ENCODE measurements around the gene PALS2.

Gene PALS2

DNA sequence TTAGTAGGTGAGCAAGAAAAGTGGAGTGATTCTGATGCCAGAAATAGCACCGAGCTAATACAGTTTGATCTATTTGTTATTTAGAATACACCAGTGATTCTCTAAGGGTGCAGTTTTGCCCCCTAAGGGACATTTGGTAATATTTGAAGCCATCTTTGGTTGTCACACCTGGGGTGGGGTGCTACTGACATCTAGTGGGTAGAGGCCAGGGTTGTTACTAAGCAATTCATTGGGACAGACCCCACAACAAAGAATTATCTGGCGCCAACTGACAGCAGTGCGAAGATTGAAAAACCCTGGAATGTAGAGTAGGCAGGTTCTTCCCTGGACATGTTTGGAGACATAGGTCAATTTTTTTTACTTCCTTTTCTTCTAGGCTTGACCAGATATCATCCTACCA lies 14.6 kb downstream of the PALS2 start:
- peak; percentile 28 to 35 for DNase-seq (ENCODE audit: low read depth in 2 of 2)

DNA sequence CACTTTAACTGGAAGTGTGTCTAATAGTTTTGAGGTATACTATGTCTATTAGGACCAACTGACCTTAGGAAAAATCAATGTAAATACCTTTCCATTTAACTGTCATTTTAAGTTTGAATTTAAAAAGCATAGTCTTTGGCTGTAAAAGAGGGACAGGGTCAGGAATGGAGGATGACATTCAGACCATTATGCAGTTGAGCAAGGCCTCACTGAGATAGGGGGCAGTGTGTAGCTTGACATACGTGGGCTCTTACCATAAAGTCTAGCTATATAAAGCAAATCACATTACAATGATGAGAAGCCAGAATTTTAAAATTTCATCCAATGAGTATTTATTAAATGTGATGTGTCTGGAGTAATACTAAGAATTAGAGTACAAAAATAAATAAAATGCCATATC lies 17.9 kb downstream of the PALS2 start:
- no peak for DNase-seq (ENCODE audit: low read depth in 2 of 2)

DNA sequence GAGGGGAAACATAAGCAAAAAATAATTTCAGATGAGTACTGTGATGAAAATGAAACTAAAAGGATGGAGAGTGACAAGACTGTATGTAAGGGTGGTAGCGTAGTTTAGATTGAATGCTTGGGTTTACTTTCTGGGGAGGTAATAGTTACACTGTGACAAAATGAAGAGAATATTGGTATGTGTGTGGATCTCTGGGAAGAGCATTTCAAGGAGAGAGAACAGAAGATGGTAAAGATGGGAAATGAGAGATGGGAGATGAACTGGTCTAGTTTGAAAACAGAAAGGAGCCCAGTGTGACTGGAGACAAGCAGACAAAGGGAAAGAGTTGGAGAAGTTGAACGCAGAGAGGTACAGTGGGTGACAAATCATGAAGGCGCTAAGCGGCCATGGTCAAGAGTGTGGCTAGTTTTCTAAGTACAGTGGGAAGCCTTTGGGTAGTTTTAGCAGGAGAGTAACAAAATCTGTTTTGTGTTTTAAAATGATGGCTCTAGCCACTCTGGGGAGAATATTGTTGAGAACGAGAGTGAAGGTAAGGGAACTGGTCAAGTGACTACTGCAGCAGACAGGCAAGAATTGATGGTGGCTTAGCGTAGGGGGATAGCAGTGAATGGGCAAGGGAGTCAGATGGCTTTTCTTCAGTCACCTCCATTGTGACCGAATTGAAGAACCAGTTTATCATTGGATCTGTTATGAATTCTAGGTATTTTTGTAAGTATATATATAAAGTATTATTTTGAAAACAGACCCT lies 22.6 kb downstream of the PALS2 start:
- DNase-seq (ENCODE audit: low read depth in 2 of 2) = no peak

DNA sequence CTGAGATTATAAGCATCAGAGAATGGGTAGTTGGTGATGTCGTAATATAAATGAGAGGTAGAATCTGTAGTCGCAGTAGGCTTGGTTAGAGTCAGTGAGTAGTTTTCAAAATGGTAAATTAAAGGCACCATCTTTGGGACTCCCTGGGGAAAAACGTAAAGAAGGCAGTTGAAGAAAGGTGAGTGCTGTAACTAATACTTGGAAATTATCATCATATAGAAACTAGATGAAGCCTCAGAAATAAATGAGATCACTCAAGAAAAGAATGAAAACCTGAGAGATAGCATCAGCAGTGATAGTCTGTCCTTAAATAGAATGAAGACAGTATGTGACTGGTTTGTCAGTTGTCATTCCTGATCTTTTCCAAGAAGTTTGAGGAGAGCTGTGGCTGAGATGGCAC lies 23.8 kb downstream of the PALS2 start:
- DNase-seq (ENCODE audit: low read depth in 2 of 2) = no peak

DNA sequence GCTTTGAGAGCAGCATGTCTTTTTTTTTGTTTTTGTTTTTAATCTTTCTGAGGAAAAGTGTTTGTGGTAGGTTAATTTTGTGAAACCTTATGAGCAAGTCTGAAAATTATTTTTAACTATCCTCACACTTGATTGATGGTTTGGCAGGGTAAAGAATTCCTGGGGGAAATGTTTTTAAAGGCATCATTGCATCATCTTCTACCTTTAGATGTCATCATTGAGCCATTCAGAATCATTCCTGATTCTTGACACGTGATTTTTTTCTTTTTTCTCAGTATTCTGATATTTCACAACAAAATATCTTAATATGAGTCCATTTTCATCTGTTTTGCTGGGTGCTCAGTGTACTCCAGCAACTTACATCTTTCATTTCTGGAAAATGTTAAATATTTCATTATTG lies 28.3 kb downstream of the PALS2 start:
- DNase-seq (ENCODE audit: low read depth in 2 of 2) = no peak

DNA sequence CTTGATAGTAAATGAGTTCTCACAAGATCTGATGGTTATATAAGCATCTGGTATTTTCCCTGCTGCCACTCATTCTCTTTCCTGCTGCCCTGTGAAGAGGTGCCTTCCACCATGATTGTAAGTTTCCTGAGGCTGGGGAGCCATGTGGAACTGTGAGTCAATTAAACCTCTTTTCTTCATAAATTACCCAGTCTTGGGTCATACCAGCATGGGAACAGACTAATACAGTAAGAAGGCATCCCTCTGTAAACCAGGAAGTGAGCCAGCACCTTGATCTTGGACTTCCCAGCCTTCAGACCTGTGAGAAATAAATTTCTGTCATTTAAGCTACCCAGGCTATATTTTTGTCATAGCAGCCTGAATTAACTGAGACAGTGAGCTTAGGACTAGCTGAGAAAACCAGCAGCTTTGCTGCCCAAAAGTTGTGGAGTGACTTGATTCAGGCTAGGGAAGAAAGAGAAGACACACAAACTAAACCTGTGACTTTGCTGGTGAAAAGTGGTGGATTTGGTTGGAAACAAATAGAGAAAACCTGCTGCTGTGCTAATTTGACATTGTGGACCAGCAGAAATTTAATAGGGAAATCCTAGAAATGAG lies 29.7 kb downstream of the PALS2 start:
- DNase-seq (ENCODE audit: low read depth in 2 of 2) = no peak

DNA sequence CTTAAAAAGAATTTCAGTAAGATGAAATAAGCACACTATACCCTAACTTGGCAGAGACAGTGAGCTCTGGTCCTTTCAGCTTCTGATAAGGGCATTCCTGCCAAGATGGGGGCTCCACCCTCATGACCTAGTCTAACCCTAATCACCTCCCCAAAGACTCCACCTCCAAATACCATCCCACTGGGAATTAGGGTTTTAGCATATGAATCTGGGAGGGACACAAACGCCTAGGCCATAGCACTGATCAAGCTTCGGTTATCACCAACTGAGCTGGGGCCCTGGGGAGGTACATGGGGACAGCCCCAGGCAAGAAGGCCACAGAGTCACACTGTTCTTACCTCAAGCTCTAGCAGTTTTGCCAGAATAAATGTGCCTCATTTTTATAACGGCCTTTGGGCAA lies 31.4 kb downstream of the PALS2 start:
- DNase-seq (ENCODE audit: low read depth in 2 of 2) = no peak

DNA sequence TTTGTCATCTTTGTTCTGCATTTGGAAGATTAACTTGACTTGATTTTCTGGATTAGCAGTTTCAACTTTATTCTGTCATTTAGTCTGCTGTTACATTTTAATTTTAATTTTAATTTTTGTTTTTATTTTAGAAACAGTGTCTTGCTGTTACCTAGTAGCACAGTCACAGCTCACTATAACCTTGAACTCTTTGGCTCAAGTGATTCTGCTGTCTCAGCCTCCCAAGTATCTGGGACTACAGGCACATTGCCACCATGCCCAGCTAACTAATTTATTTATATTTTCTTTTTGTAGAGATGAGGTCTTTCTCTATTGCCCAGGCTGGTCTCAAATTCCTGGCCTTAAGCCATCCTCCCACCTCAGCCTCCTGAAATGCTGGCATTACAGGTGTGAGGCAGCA lies 35.3 kb downstream of the PALS2 start:
- DNase-seq (ENCODE audit: low read depth in 2 of 2) = no peak

DNA sequence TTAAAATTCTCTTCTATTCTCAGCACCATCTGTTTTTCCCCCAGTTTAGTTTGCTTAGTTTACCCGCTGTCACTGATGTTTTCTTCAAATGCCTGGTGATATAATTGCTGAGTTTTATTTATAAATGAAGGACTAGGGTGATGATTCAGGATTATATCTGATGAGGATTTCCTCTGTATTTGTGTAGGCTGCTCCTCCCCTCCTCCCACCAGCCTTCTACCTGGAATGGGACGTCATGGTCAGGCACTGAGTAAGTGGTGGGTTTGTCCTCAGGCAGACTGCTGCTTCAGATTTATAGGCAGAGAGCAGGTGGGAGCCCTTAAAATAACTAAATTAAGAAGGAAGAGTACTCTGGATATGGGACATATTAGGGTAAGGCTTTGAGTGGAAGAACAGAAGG lies 35.8 kb downstream of the PALS2 start:
- DNase-seq (ENCODE audit: low read depth in 2 of 2) = no peak

DNA sequence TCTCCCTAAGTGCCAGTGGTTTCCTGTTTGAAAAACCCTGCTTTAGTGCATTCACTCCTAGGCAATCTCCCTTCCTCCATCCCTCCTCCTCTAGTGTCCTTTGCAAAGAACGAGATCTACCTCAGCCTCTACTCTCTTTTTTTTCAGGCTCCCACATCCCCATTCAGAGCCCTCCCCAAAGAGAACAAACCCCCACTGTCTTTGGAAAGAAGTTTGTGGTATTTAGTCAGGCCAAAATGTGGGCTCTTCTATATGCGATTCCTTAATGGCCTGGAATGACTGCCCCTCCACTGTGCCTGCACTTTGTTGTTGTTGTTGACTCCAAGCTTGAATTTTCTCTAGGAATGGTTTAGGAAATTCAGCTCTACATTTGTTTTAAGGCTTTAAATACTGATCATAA lies 36.3 kb downstream of the PALS2 start:
- DNase-seq (ENCODE audit: low read depth in 2 of 2) = no peak

DNA sequence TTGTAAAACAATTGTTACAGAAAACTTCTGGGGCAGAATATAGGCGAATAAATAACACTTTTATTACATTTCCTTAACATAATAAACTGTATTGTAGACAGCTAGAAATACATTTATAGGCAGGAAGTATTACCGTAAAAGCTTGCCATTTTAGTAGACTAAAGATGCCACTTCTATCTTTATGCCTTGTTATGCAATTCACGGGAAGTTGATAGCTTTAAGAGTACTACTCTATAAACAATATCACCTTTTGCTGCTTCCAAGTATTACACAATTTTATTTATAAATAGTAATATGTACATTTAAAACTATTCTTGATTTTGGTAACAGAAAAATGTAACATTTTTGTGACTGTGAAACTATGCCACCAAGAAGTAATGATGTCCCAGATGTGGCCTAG lies 37.9 kb downstream of the PALS2 start:
- DNase-seq (ENCODE audit: low read depth in 2 of 2) = no peak

DNA sequence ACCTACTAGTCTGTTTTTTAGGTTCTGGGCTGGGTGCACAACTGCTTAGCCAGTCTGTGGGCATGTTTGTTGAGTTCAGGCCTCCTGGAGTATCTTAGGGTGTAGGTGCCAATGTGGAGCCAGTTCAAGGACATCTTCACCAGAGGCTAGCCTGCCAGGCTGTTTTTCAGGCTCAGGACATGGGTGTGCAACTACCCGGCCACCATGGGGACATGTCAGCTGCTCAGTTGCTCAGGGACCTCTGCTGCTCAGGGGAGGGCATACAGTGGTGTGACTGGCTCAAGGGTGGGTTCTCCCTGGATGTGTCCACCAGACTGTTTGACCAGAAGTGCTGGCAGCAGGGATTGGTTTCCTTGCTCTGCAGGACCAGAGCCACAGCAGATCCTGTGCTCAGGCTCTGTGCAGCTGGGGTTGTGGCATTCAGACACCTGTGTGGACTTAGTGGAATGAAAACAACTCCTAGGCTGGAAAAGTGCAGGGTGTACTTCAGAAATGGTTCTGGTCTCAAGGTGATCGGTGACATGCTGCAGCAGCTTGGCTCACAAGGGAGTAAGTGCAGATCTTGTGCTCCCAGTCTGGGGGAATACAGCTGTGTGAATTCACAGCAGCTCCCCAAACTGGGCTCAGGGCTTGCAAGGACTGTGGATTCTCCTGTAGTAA lies 44.8 kb downstream of the PALS2 start:
- DNase-seq (ENCODE audit: low read depth in 2 of 2) = no peak

DNA sequence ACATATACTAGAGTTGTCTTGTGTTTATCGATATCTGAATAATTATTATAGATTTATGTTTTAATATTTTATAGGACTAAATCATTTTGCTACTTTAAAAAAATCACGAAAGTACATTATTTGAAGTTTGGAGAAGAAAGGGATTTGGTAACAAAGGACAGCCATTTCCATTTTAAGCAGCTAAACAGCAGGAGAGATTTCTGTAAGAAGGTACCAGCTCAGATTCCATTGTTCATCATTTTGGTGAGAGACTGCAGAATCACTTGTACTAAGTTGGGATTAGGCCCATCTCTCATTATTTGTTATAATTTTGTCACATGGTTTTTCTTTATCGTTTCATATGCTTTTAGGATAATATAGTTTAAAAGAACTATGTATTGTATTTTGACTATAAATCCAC lies 46.7 kb downstream of the PALS2 start:
- no peak for DNase-seq (ENCODE audit: low read depth in 2 of 2)

DNA sequence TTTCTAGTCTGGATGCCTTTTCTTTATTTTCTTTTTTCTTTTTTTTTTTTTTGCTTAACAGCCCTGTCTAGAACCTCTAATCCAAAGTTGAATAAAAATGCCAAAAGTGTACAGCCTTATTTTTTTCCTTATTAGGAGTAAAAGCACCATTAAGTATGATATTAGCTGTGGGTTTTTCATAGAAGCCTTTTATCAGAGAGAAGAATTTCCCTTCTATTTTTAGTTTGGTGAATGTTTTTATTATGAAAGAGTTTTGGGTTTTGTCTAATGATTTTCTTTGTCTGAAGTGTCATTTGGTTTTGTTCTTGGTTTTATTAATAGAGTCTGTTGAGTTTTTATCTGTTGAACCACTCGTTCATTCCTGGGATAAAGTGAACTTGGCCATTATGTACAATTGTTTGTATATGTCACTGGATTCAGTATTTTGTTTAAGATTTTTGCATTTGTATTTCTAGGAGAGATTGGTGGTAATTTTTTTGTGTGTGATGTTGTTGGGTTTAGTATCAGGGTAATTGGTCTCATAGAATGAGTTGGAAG lies 49.5 kb downstream of the PALS2 start:
- DNase-seq (ENCODE audit: low read depth in 2 of 2) = no peak

All from stimulated activated CD8-positive, alpha-beta memory T cell treated with anti-CD3 and anti-CD28 coated beads, Interleukin-2, amount 100 ng/mL, for 1 hour (primary cell).